Retinal pigment epithelial cell (primary cell): ENCODE measurements around the gene LINGO1.

Experiments used
- DNase-seq: peaks from one replicate; pipeline ENCODE4 v3.0.0-alpha.2; 2010; ENCODE audit warnings: low read depth
- H3K4me3 ChIP-seq: 2 replicates; pipeline ENCODE4 v1.5.1; 2011; ENCODE audit warnings: mild to moderate bottlenecking, low read length, control low read depth, moderate library complexity
- CTCF ChIP-seq: conservative IDR thresholded peaks from 2 replicates; pipeline ENCODE4 v1.5.1; 2011; ENCODE audit warnings: low read depth, low read length, control low read depth, inconsistent platforms

Gene LINGO1

DNA sequence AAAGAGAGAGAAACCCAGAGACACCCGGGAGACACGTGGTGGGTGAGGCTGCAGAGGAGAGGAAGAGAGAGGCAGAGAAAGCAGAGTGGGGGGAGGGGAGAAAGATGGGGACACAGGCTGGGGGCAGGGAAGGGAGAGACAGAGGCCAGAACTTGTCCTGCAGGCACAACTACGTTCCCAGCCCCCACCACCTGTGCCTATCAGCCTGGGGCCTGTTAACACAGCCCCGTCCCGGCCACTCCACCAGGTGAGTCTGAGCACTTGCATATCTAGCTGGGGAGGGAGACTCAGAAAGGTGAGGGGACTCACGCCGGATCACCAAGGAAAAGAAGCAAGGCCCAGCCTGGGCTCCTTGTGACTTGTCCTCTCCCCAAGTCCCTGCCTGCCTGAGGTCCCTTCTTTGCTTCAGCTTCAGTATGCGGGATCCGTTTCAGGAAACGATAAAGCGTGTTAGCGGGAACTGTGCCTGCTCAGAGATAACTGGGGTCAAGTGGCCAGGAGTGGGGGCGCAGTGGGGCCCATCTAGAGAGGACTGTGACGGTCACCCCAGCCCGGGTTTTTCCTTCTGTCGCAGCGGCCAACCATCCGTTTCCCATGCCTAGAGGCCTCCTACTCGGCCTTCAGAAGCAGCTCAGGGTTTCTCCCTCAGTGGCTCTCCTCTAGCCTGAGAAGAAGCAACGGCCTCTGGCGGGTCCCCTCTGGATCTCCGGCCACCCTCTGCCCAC lies 10.3 kb downstream of the LINGO1 start:
- H3K4me3 ChIP-seq: no peak overlapping the region
- DNase-seq: no peak
- no peak for TF ChIP-seq CTCF

DNA sequence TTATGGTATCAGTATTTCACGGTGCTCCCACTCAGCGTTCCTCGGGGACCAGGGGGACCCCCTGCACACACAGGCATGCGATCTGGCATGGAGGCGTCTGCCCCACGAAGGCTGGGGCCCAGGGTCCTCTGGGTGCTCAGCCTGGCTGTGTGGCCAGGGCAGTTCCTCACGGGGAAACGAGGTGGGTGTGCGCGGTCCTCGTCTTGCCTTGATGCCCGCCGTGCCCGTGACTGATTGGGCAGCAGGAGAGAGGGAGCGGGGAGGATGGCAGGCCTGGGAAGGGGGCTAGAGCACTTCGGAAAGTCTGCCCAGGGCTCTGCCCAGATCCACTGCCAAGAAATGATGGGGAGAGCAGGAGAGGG lies 10.9 kb downstream of the LINGO1 start:
- TF ChIP-seq CTCF: no peak
- H3K4me3 ChIP-seq: no peak overlapping the region
- DNase-seq: no peak

DNA sequence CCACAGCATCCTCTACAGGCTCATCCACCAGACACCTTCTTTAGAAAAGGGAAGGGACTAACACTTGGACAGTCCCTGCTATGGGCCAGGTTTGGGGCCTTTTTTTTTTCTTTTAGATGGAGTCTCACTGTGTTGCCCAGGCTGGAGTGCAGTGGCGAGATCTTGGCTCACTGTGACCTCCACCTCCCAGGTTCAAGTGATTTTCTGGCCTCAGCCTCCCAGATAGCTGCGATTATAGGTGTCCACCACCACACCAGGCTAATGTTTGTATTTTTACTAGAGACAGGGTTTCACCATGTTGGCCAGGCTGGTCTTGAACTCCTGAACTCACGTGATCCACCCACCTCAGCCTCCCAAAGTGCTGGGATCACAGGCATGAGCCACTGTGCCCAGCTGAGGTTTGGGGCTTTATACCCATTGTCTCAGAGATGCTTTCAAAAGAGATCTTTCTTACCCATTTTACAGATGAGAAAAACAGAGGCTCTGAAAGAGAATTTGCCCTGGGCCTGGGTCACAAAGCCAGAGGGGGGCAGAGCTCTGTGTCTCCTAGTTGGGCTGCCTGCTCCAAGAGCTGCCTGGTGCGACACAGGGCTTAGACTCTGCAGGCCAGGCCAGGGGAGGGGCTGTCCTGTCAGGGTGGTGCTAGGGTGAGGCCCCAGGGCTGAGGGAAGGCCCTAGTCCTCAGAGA lies 11.6 kb downstream of the LINGO1 start:
- DNase-seq: no peak
- no peak overlapping the region for H3K4me3 ChIP-seq
- no peak for TF ChIP-seq CTCF

DNA sequence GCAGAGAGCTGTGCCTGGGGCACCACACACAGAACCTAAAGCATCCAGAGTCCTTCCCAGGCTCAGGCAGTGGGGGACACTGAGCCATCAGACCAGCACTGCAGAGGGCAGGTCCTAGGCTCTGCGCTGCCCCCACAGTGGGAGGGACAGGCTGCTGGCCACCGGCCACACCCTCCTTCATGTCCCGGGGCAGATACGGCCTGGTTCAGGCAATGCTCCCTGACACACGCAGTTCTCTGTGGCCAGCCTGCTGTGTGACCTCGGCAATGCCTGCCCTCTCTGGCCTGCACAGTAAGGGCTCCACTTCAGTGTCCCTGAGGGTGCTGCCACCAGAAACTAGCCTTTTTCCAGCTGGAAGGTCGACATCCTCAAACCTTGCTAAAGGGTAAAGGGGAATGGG lies 12.4 kb downstream of the LINGO1 start:
- TF ChIP-seq CTCF: no peak
- DNase-seq: no peak
- H3K4me3 ChIP-seq: no peak overlapping the region

- no peak for DNase-seq
- no peak overlapping the region for H3K4me3 ChIP-seq
- TF ChIP-seq CTCF: no peak
Observed at GRCh38 chr15:77619883-77620282, 12.8 kb downstream of the LINGO1 start.

DNA sequence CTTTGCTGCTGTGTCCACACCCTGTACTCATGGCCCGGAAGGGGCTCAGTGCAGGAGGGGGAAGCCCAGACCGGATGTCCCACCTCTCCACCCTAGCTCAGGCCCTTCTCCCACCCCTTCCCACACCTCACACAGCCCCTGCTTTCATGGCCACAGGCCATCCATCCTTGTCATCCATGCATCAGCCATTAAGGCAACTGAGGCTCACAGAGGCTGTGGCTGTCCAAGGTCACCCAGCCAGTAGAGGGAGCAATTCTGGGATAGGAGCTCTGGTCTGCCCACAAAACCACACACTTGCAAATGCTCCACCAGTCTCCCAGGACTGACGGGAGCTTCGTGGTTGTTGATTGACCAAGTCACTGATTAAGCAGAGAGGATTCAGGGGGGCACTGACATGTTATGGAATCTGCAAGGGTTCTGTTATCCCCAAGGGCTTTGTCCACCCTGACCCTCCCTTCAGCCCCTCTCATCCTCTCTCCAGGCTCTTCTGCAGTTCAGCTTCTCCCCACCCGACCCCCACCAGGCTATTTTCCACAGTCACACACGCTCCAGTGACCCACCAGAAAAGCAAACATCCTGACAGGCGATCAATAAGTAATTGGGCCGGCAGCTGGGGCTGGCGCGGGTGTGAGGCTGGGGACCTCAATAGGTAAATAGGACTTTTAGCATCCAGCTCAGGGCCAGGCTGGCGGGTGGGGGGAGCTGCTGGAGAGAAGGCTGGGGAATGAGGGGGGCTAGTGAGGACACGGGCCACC lies 15.1 kb downstream of the LINGO1 start:
- DNase-seq: no peak
- H3K4me3 ChIP-seq: no peak overlapping the region
- TF ChIP-seq CTCF: peak; percentile 60

- no peak for DNase-seq
Observed at GRCh38 chr15:77616072-77616471, 16.6 kb downstream of the LINGO1 start.

More at GRCh38 chr15:77616072-77616471, 16.6 kb downstream of the LINGO1 start:
- H3K4me3 ChIP-seq: no peak overlapping the region
- no peak for TF ChIP-seq CTCF
